PC-9 (cell line): Measurements from ENCODE around the gene RNF227. TPM values are rescaled to one million over a fixed set of nuclear protein-coding genes. Genes with fewer than 3 reads are reported as not detected.

Experiments
- Bru-seq: library from RNA; stranded (reverse); fragments of 400-500 nt; gene quantifications from one replicate; lab custom pipeline; 2021; lab: Mats Ljungman, UMichigan
- BruChase-seq, 2 experiments: library from RNA; stranded (reverse); fragments of 400-500 nt; gene quantifications; one replicate each; lab custom pipeline; 2021; lab: Mats Ljungman, UMichigan
- BruUV-seq: library from RNA; stranded (reverse); fragments of 400-500 nt; replicated peaks from 2 replicates; lab custom pipeline; 2021; lab: Mats Ljungman, UMichigan
- CTCF ChIA-PET: fragments of 300-600 bp; sonication (Branson Sonifier 250); formaldehyde crosslinking; loops from one replicate; lab custom pipeline; 2022; ENCODE audit warnings: antibody characterized with exemption; lab: Charles Lee
- POLR2A ChIA-PET: fragments of 300-600 bp; sonication (Branson Sonifier 250); formaldehyde crosslinking; loops from one replicate; lab custom pipeline; 2022; ENCODE audit warnings: antibody characterized with exemption; ENCODE audit not compliant: unreplicated experiment; lab: Charles Lee
- DNase-seq, 2 experiments: peaks; one replicate each; pipeline versions ENCODE4 v3.0.0 to v3.0.0-alpha.2; 2015 to 2022; ENCODE audit warnings: mixed read lengths in 1 of 2
- H2AFZ ChIP-seq: fragments of 200-600 bp; sonication (generic); 2 replicates; pipeline ENCODE4 v1.8.1; 2017; ENCODE audit warnings: antibody characterized with exemption
- H3F3A ChIP-seq: fragments of 200-600 bp; sonication (generic); 2 replicates; pipeline ENCODE4 v1.8.1; 2017; ENCODE audit warnings: antibody characterized with exemption, mild to moderate bottlenecking, low read depth; ENCODE audit not compliant: insufficient read depth
- H3K27ac ChIP-seq: fragments of 200-600 bp; sonication (generic); 2 replicates; pipeline ENCODE4 v1.6.1; 2016; ENCODE audit warnings: mixed run types
- H3K27me3 ChIP-seq: fragments of 200-600 bp; sonication (generic); 2 replicates; pipeline ENCODE4 v1.6.1; 2016; ENCODE audit warnings: low read depth, mixed run types; ENCODE audit not compliant: insufficient read depth
- H3K36me3 ChIP-seq: fragments of 200-600 bp; sonication (generic); 2 replicates; pipeline ENCODE4 v1.6.1; 2016; ENCODE audit warnings: low read depth, mixed run types
- H3K4me1 ChIP-seq: fragments of 200-600 bp; sonication (generic); replicated peaks from 2 replicates; pipeline ENCODE4 v1.6.1; 2016; ENCODE audit warnings: mixed run types; ENCODE audit not compliant: insufficient read depth
- H3K4me2 ChIP-seq: fragments of 200-600 bp; sonication (generic); 2 replicates; pipeline ENCODE4 v1.6.1; 2017; ENCODE audit warnings: mixed run types
- H3K4me3 ChIP-seq: fragments of 200-600 bp; sonication (generic); 2 replicates; pipeline ENCODE4 v1.6.1; 2016; ENCODE audit warnings: mixed run types
- H3K79me2 ChIP-seq: fragments of 200-600 bp; sonication (generic); 2 replicates; pipeline ENCODE4 v1.6.1; 2017; ENCODE audit warnings: low read depth, mixed run types
- H3K9me2 ChIP-seq: fragments of 200-600 bp; sonication (generic); 2 replicates; pipeline ENCODE4 v1.8.1; 2017; ENCODE audit warnings: mild to moderate bottlenecking; ENCODE audit not compliant: insufficient read depth
- H3K9me3 ChIP-seq: fragments of 200-600 bp; sonication (generic); 2 replicates; pipeline ENCODE4 v1.8.1; 2016; ENCODE audit warnings: low read depth; ENCODE audit not compliant: insufficient read depth
- H4K20me1 ChIP-seq: fragments of 200-600 bp; sonication (generic); 2 replicates; pipeline ENCODE4 v1.8.1; 2017; ENCODE audit not compliant: insufficient read depth
- CTCF ChIP-seq: fragments of 200-600 bp; sonication (generic); conservative IDR thresholded peaks from 2 replicates; pipeline ENCODE4 v1.6.1; 2017; ENCODE audit warnings: mixed run types, antibody characterized with exemption, mild to moderate bottlenecking, moderate library complexity
- EZH2 ChIP-seq: fragments of 200-600 bp; sonication (generic); IDR thresholded peaks from 2 replicates; pipeline ENCODE4 v1.8.0; 2017; ENCODE audit warnings: antibody characterized with exemption, low read depth
- intact Hi-C: fragments of 100-400 bp; cut with micrococcal nuclease; formaldehyde crosslinking; loops from one replicate; pipeline ENCODE4 v1.10.0; 2022; ENCODE audit not compliant: unreplicated experiment
- long read RNA-seq: library from polyadenylated mRNA; stranded (forward); transcript quantifications from one replicate; pipeline ENCODE4 v2.0.0, GENCODE V29; 2022
- total RNA-seq: library from RNA; stranded (reverse); gene quantifications from 2 replicates; pipeline ENCODE4 v1.2.3, GENCODE V29; 2021

Gene RNF227
- 3.1 and 4.2 TPM in 2 replicates for total RNA-seq
- Bru-seq, nascent RNA = percentile 57 among the genes with signal in this experiment
- percentile 69 among the genes with signal in this experiment for BruChase-seq, experiment 1, labeled RNA remaining after a 2-hour chase
- BruChase-seq, experiment 2, labeled RNA remaining after a 6-hour chase = percentile 64 among the genes with signal in this experiment
- long read RNA-seq, partial matches to known transcripts = 0 of 5 reads
- long read RNA-seq, other reads (novel, unspliced or antisense) = 0 of 5 reads

GRCh38 chr17:7915611-7916384, at the start of gene RNF227:
Gene RNF227 (minus strand): TSS chr17:7916289. CDS start chr17:7916195, 94 bp downstream.
- Histone ChIP-seq H3K9me2 (no peaks in the 10 kb centered on the region), H2AFZ (peak within 1 kb of the TSS; percentile 84), H3K4me2 (peak within 1 kb of the TSS; percentile 70), H3F3A (peaks cover 17% of the 10 kb centered on the region; the same call in 1 of the 2 replicates), H3K36me3 (no peaks in the 10 kb centered on the region), H3K4me3 (peak within 1 kb of the TSS; percentile 60), H3K79me2 (no peaks in the 10 kb centered on the region), H3K27ac (no peak within 1 kb of the TSS), H3K27me3 (no peaks in the 10 kb centered on the region), H3K9me3 (no peaks in the 10 kb centered on the region), H4K20me1 (no peaks in the 10 kb centered on the region), H3K4me1 (no peaks in the 10 kb centered on the region)
- peak; percentile 67 to 91 for DNase-seq
- CTCF ChIA-PET = interaction anchor here (0.8 to 1.2 kb wide), 2 partner anchors 72 to 74 kb away, joined by 3 to 4 read pairs; no protein-coding TSS in a partner anchor
- BruUV-seq = no TSS peak
- TF ChIP-seq EZH2 (no peak), CTCF (no peak)
- POLR2A ChIA-PET = interaction anchor here (0.6 to 0.7 kb wide), 4 partner anchors 46 to 303 kb away, joined by 3 to 8 read pairs (median 4); no protein-coding TSS in a partner anchor
- intact Hi-C loops = loop anchor here (1.0 kb wide), 1 partner anchor 17 kb away; the partner anchor contains the start of gene CNTROB

- intact Hi-C loops = no loop called here
- no peaks in the 10 kb centered on the region for H3K9me2 ChIP-seq
- no TSS peak for BruUV-seq
- peaks cover 5% of the 10 kb centered on the region; the same call in 1 of the 2 replicates for H3K4me1 ChIP-seq
- no peak for DNase-seq
- H3K27ac ChIP-seq = no peak overlapping the region
- H3K79me2 ChIP-seq = no peaks in the 10 kb centered on the region
- H3K27me3 ChIP-seq = no peaks in the 10 kb centered on the region
- H3K4me2 ChIP-seq = no peak overlapping the region
- H3K9me3 ChIP-seq = no peaks in the 10 kb centered on the region
- POLR2A ChIA-PET = no interaction called here
- no peak overlapping the region for H2AFZ ChIP-seq
- H3K36me3 ChIP-seq = no peaks in the 10 kb centered on the region
- H4K20me1 ChIP-seq = no peaks in the 10 kb centered on the region
- CTCF ChIA-PET = no interaction called here
- TF ChIP-seq CTCF (no peak), EZH2 (no peak)
- no peak overlapping the region for H3K4me3 ChIP-seq
- H3F3A ChIP-seq = no peaks in the 10 kb centered on the region
Measured at GRCh38 chr17:7961421-7961820, 45.3 kb upstream of the RNF227 start.

GRCh38 chr17:7959503-7960253, 43.6 kb upstream of the RNF227 start:
- H3K27me3 ChIP-seq = no peaks in the 10 kb centered on the region
- no peaks in the 10 kb centered on the region for H3K9me2 ChIP-seq
- H2AFZ ChIP-seq = no peak overlapping the region
- intact Hi-C loops = no loop called here
- no peaks in the 10 kb centered on the region for H3F3A ChIP-seq
- H3K9me3 ChIP-seq = no peaks in the 10 kb centered on the region
- H3K4me3 ChIP-seq = no peak overlapping the region
- no peak overlapping the region for H3K27ac ChIP-seq
- ChIA-PET POLR2A (interaction anchor here (0.6 kb wide), 1 partner anchor 293 kb away, joined by 3 read pairs; no protein-coding TSS in a partner anchor), CTCF (interaction anchor here (0.6 kb wide), 1 partner anchor 11 kb away, joined by 10 read pairs; no protein-coding TSS in a partner anchor)
- DNase-seq = no peak
- TF ChIP-seq EZH2 (no peak), CTCF (no peak)
- no peak overlapping the region for H3K4me2 ChIP-seq
- no TSS peak for BruUV-seq
- no peaks in the 10 kb centered on the region for H4K20me1 ChIP-seq
- no peaks in the 10 kb centered on the region for H3K36me3 ChIP-seq
- peaks cover 5% of the 10 kb centered on the region; the same call in 1 of the 2 replicates for H3K4me1 ChIP-seq
- no peaks in the 10 kb centered on the region for H3K79me2 ChIP-seq
